SK-N-SH (cell line): ENCODE results near the gene ABCF3. TPM values are rescaled to one million over a fixed set of nuclear protein-coding genes. Genes with fewer than 3 reads are reported as not detected.

Source experiments
- CTCF ChIA-PET: fragments of 300-600, 350-600 bp; formaldehyde crosslinking; extraction: SDS; loops from one replicate; lab custom pipeline; 2021; lab: Yijun Ruan, JAX
- POLR2A ChIA-PET: fragments of 350-600 bp; sonication (Branson Sonifier 250); formaldehyde crosslinking; extraction: SDS; loops from one replicate; lab custom pipeline; 2020; ENCODE audit warnings: antibody characterized with exemption, inconsistent platforms; lab: Yijun Ruan, JAX
- DNase-seq: peaks from one replicate; pipeline ENCODE4 v3.0.0; 2012
- H2AFZ ChIP-seq: fragments of 200-600 bp; sonication (generic); 2 replicates; pipeline ENCODE4 v1.8.1; 2016; ENCODE audit warnings: antibody characterized with exemption, mild to moderate bottlenecking, low read depth
- H3F3A ChIP-seq: fragments of 200-600 bp; sonication (generic); replicated peaks from 2 replicates; pipeline ENCODE3; 2016; ENCODE audit warnings: antibody characterized with exemption, mild to moderate bottlenecking; ENCODE audit not compliant: insufficient read depth
- H3K27ac ChIP-seq, 2 experiments: fragments of 200-500 bp in 1 of 2; fragments of 200-600 bp in 1 of 2; sonication (Bioruptor generic) in 1 of 2; sonication (generic), shearing (Covaris generic) in 1 of 2; 2 replicates each; pipeline versions ENCODE4 v1.5.1 to v1.6.1; 2014 to 2016; ENCODE audit warnings: low read depth in 2 of 2, inconsistent platforms in 1 of 2, low read length in 1 of 2, mild to moderate bottlenecking in 1 of 2, mixed read lengths in 1 of 2
- H3K27me3 ChIP-seq: fragments of 200-600 bp; sonication (generic), shearing (Covaris generic); 2 replicates; pipeline ENCODE4 v1.6.1; 2016; ENCODE audit warnings: mixed run types; ENCODE audit not compliant: insufficient read depth
- H3K36me3 ChIP-seq, 2 experiments: fragments of 200-500 bp in 1 of 2; fragments of 200-600 bp in 1 of 2; sonication (Bioruptor generic) in 1 of 2; sonication (generic) in 1 of 2; replicated peaks in 1 of 2; 2 replicates each; pipeline versions ENCODE3 to v1.5.1; 2014 to 2016; ENCODE audit warnings: low read length in 1 of 2, mild to moderate bottlenecking in 1 of 2; ENCODE audit not compliant: insufficient read depth in 2 of 2, control insufficient read depth in 1 of 2
- H3K4me1 ChIP-seq, 2 experiments: fragments of 200-500 bp in 1 of 2; fragments of 200-600 bp in 1 of 2; sonication (Bioruptor generic) in 1 of 2; sonication (generic), shearing (Covaris generic) in 1 of 2; 2 replicates each; pipeline versions ENCODE4 v1.5.1 to v1.6.1; 2014 to 2016; ENCODE audit warnings: low read depth in 1 of 2, low read length in 1 of 2, mixed run types in 1 of 2; ENCODE audit not compliant: insufficient read depth in 2 of 2, control insufficient read depth in 1 of 2
- H3K4me2 ChIP-seq: fragments of 200-600 bp; sonication (generic), shearing (Covaris generic); 2 replicates; pipeline ENCODE4 v1.6.1; 2017; ENCODE audit warnings: mixed run types
- H3K4me3 ChIP-seq, 2 experiments: fragments of 200-500 bp in 1 of 2; fragments of 200-600 bp in 1 of 2; sonication (Bioruptor generic) in 1 of 2; sonication (generic), shearing (Covaris generic) in 1 of 2; 2 replicates each; pipeline versions ENCODE4 v1.5.1 to v1.8.1; 2014 to 2016; ENCODE audit warnings: low read depth in 2 of 2, inconsistent platforms in 1 of 2, low read length in 1 of 2, mild to moderate bottlenecking in 1 of 2, mixed read lengths in 1 of 2, moderate library complexity in 1 of 2
- H3K79me2 ChIP-seq: fragments of 200-600 bp; sonication (generic); 2 replicates; pipeline ENCODE4 v1.8.1; 2017; ENCODE audit warnings: mild to moderate bottlenecking; ENCODE audit not compliant: insufficient read depth
- H3K9ac ChIP-seq: fragments of 200-600 bp; sonication (generic); 2 replicates; pipeline ENCODE4 v1.6.1; 2017; ENCODE audit warnings: mixed run types
- H3K9me2 ChIP-seq: fragments of 200-600 bp; sonication (generic); 2 replicates; pipeline ENCODE4 v1.6.1; 2017; ENCODE audit warnings: mixed run types
- H3K9me3 ChIP-seq: fragments of 200-600 bp; sonication (generic); 2 replicates; pipeline ENCODE4 v1.6.1; 2017; ENCODE audit warnings: mixed run types, mild to moderate bottlenecking, moderate library complexity
- H4K20me1 ChIP-seq: fragments of 200-600 bp; sonication (generic); 2 replicates; pipeline ENCODE4 v1.6.1; 2017; ENCODE audit warnings: mild to moderate bottlenecking, mixed run types; ENCODE audit not compliant: insufficient read depth
- ELF1 ChIP-seq: IDR thresholded peaks from 2 replicates; pipeline ENCODE4 v1.4.0; 2012
- FOSL2 ChIP-seq: IDR thresholded peaks from 2 replicates; pipeline ENCODE4 v1.4.0; 2012; ENCODE audit warnings: low read depth, mild to moderate bottlenecking, moderate library complexity, borderline replicate concordance
- FOXJ3 ChIP-seq: sonication (generic); formaldehyde crosslinking; IDR thresholded peaks from 2 replicates; pipeline ENCODE4 v1.5.1; 2020; ENCODE audit warnings: mild to moderate bottlenecking, missing genetic modification reagents
- FOXM1 ChIP-seq: IDR thresholded peaks from 2 replicates; pipeline ENCODE4 v1.4.0; 2012; ENCODE audit warnings: low read depth, mild to moderate bottlenecking
- GABPA ChIP-seq: IDR thresholded peaks from 2 replicates; pipeline ENCODE4 v1.4.0; 2012; ENCODE audit warnings: low read depth, mild to moderate bottlenecking
- GATA2 ChIP-seq: sonication (generic); formaldehyde crosslinking; IDR thresholded peaks from 2 replicates; pipeline ENCODE4 v1.5.0; 2020; ENCODE audit warnings: mild to moderate bottlenecking, missing genetic modification reagents
- MEF2A ChIP-seq: IDR thresholded peaks from 2 replicates; pipeline ENCODE4 v1.4.0; 2012; ENCODE audit warnings: low read depth, borderline replicate concordance
- MXI1 ChIP-seq: IDR thresholded peaks from 2 replicates; pipeline ENCODE4 v1.6.1; 2012; ENCODE audit warnings: mild to moderate bottlenecking, low read depth, low read length, improper control_type of control experiment
- TCF12 ChIP-seq: IDR thresholded peaks from 2 replicates; pipeline ENCODE4 v1.4.0; 2012
- WGBS: methylation state at CpG from one replicate; pipeline ENCODE4 v1.1.6; 2017; ENCODE audit warnings: low lambda C conversion rate; 5-methylcytosine and 5-hydroxymethylcytosine counted together
- polyA plus RNA-seq, 3 experiments: library from polyadenylated mRNA; depleted of rRNA; stranded (reverse); fragments of >200 nt; gene quantifications; 2 replicates each; pipeline ENCODE4 v1.2.3, GENCODE V29; 2012
- TF ChIP-seq, protein P1 (sequence below): fragments of 150-350 bp; IDR thresholded peaks from 2 replicates; pipeline ENCODE4 v1.6.1; 2016; ENCODE audit warnings: mild to moderate bottlenecking, low read depth, low read length
- TF ChIP-seq, protein P2 (sequence below): IDR thresholded peaks from 2 replicates; pipeline ENCODE4 v1.6.1; 2012; ENCODE audit warnings: mild to moderate bottlenecking, low read depth, low read length, moderate library complexity
- TF ChIP-seq, protein P3 (sequence below): fragments of 200-600 bp; sonication (generic); IDR thresholded peaks from 2 replicates; pipeline ENCODE4 v1.6.1; 2017; ENCODE audit warnings: antibody characterized with exemption, mild to moderate bottlenecking, moderate library complexity
- TF ChIP-seq, protein P4 (sequence below): fragments of 150-350 bp; IDR thresholded peaks from 2 replicates; pipeline ENCODE4 v1.6.1; 2017; ENCODE audit warnings: antibody characterized with exemption, low read length, low read depth, borderline replicate concordance

Gene ABCF3
- polyA plus RNA-seq, 1 of the 3 experiments (the other 2 are of a cell fraction): 55.6 TPM

DNA sequence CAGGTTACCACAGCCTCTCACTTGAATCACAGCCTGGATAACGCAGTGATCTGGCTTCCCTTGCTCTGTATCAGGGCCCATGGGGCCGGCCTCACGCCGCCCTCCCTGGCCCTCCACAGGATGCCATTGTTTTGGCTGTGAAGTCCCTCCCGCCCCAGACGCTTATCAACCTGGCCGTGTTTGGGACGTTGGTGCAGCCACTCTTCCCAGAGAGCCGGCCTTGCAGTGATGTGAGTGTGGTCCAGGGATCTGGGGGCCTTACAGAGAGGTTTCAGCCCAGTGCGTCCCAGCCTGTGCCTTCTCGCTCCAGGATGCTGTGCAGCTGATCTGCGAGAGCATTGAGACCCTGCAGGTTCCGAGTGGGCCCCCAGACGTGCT, 50.0 kb downstream of the ABCF3 start:
- H3K9me2 ChIP-seq: no peaks in the 10 kb centered on the region
- CTCF ChIA-PET: interaction anchor here (1.0 to 3.5 kb wide), 4 partner anchors 8 to 49 kb away, joined by 3 to 25 read pairs (median 14); partner anchors contain the start of genes EEF1AKMT4 and VWA5B2
- peaks cover 13% of the 10 kb centered on the region for H3K27me3 ChIP-seq
- no peaks in the 10 kb centered on the region for H4K20me1 ChIP-seq
- 79% methylated on average over 10 of the region's 14 CpGs for WGBS
- POLR2A ChIA-PET: no interaction called here
- H3K36me3 ChIP-seq: no peaks in the 10 kb centered on the region
- H3K9ac ChIP-seq: no peak overlapping the region
- no peaks in the 10 kb centered on the region for H3F3A ChIP-seq
- TF ChIP-seq, protein P1, sequence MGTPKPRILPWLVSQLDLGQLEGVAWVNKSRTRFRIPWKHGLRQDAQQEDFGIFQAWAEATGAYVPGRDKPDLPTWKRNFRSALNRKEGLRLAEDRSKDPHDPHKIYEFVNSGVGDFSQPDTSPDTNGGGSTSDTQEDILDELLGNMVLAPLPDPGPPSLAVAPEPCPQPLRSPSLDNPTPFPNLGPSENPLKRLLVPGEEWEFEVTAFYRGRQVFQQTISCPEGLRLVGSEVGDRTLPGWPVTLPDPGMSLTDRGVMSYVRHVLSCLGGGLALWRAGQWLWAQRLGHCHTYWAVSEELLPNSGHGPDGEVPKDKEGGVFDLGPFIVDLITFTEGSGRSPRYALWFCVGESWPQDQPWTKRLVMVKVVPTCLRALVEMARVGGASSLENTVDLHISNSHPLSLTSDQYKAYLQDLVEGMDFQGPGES: no peak
- TF ChIP-seq MXI1 (no peak), FOXJ3 (CRISPR knock-in tag) (no peak), GATA2 (CRISPR knock-in tag) (no peak), ELF1 (no peak), MEF2A (no peak), TCF12 (no peak), FOXM1 (no peak), GABPA (no peak), FOSL2 (no peak)
- TF ChIP-seq, protein P2, sequence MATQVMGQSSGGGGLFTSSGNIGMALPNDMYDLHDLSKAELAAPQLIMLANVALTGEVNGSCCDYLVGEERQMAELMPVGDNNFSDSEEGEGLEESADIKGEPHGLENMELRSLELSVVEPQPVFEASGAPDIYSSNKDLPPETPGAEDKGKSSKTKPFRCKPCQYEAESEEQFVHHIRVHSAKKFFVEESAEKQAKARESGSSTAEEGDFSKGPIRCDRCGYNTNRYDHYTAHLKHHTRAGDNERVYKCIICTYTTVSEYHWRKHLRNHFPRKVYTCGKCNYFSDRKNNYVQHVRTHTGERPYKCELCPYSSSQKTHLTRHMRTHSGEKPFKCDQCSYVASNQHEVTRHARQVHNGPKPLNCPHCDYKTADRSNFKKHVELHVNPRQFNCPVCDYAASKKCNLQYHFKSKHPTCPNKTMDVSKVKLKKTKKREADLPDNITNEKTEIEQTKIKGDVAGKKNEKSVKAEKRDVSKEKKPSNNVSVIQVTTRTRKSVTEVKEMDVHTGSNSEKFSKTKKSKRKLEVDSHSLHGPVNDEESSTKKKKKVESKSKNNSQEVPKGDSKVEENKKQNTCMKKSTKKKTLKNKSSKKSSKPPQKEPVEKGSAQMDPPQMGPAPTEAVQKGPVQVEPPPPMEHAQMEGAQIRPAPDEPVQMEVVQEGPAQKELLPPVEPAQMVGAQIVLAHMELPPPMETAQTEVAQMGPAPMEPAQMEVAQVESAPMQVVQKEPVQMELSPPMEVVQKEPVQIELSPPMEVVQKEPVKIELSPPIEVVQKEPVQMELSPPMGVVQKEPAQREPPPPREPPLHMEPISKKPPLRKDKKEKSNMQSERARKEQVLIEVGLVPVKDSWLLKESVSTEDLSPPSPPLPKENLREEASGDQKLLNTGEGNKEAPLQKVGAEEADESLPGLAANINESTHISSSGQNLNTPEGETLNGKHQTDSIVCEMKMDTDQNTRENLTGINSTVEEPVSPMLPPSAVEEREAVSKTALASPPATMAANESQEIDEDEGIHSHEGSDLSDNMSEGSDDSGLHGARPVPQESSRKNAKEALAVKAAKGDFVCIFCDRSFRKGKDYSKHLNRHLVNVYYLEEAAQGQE: no peak
- no peak overlapping the region for H3K4me3 ChIP-seq
- no peak overlapping the region for H3K4me2 ChIP-seq
- no peaks in the 10 kb centered on the region for H3K9me3 ChIP-seq
- H3K79me2 ChIP-seq: no peaks in the 10 kb centered on the region
- H3K4me1 ChIP-seq: peaks cover 0 to 12% of the 10 kb centered on the region in 2 experiments; a peak in 2 of 4 replicates
- H2AFZ ChIP-seq: no peak overlapping the region
- no peak for DNase-seq
- H3K27ac ChIP-seq: no peak overlapping the region

DNA sequence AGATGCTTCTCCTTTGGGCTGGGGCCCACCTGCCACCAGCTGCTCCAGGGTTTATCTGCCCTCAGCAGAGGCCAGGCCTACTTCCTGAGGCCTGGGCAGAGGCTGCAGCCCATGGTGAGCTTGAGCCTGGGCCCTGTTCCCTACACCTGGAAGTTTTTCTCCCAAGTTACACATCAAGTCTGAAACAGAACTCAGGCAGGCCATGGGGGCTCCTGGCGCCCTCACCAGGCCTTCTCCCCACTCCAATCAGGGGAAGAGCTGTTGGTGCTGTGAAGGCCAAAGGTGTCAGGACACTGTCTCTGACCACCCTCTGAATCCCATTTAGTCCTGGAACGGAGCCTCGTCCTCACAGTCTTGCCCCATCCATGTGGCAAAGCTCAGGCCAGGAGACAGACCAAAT, 50.6 kb downstream of the ABCF3 start:
- H3K4me3 ChIP-seq: no peak overlapping the region
- ChIA-PET POLR2A (no interaction called here), CTCF (interaction anchor here (0.8 to 3.5 kb wide), 5 partner anchors 9 to 92 kb away, joined by 3 to 25 read pairs (median 12); partner anchors contain the start of genes EEF1AKMT4 and VWA5B2)
- H3K4me1 ChIP-seq: peaks cover 0 to 12% of the 10 kb centered on the region in 2 experiments; a peak in 2 of 4 replicates
- H3K9me3 ChIP-seq: no peaks in the 10 kb centered on the region
- H3K4me2 ChIP-seq: no peak overlapping the region
- H3F3A ChIP-seq: no peaks in the 10 kb centered on the region
- TF ChIP-seq, protein P3, sequence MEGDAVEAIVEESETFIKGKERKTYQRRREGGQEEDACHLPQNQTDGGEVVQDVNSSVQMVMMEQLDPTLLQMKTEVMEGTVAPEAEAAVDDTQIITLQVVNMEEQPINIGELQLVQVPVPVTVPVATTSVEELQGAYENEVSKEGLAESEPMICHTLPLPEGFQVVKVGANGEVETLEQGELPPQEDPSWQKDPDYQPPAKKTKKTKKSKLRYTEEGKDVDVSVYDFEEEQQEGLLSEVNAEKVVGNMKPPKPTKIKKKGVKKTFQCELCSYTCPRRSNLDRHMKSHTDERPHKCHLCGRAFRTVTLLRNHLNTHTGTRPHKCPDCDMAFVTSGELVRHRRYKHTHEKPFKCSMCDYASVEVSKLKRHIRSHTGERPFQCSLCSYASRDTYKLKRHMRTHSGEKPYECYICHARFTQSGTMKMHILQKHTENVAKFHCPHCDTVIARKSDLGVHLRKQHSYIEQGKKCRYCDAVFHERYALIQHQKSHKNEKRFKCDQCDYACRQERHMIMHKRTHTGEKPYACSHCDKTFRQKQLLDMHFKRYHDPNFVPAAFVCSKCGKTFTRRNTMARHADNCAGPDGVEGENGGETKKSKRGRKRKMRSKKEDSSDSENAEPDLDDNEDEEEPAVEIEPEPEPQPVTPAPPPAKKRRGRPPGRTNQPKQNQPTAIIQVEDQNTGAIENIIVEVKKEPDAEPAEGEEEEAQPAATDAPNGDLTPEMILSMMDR: no peak
- TF ChIP-seq, protein P4, sequence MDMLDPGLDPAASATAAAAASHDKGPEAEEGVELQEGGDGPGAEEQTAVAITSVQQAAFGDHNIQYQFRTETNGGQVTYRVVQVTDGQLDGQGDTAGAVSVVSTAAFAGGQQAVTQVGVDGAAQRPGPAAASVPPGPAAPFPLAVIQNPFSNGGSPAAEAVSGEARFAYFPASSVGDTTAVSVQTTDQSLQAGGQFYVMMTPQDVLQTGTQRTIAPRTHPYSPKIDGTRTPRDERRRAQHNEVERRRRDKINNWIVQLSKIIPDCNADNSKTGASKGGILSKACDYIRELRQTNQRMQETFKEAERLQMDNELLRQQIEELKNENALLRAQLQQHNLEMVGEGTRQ: no peak
- H4K20me1 ChIP-seq: no peaks in the 10 kb centered on the region
- no peaks in the 10 kb centered on the region for H3K9me2 ChIP-seq
- H3K9ac ChIP-seq: no peak overlapping the region
- no peak overlapping the region for H3K27ac ChIP-seq
- H3K36me3 ChIP-seq: no peaks in the 10 kb centered on the region
- no peaks in the 10 kb centered on the region for H3K79me2 ChIP-seq
- peaks cover 6% of the 10 kb centered on the region for H3K27me3 ChIP-seq
- H2AFZ ChIP-seq: no peak overlapping the region
- WGBS: 56% methylated on average over 1 of the region's 3 CpGs
- no peak for DNase-seq
